OCI-LY7 (cell line): Measurements from ENCODE around the gene CNIH3. TPM values are rescaled to one million over a fixed set of nuclear protein-coding genes. Genes with fewer than 3 reads are reported as not detected.

Source experiments
- BruUV-seq: library from RNA; stranded (reverse); fragments of 400-500 nt; replicated peaks from 2 replicates; lab custom pipeline; 2021; lab: Mats Ljungman, UMichigan
- CTCF ChIA-PET: fragments of 300-600 bp; sonication (Branson Sonifier 250); formaldehyde crosslinking; loops from one replicate; lab custom pipeline; 2022; ENCODE audit warnings: antibody characterized with exemption; ENCODE audit not compliant: unreplicated experiment; lab: Charles Lee
- POLR2A ChIA-PET: fragments of 300-600 bp; sonication (Branson Sonifier 250); formaldehyde crosslinking; loops from one replicate; lab custom pipeline; 2022; ENCODE audit warnings: antibody characterized with exemption; lab: Charles Lee
- DNase-seq: peaks from one replicate; pipeline ENCODE4 v3.0.0-alpha.2; 2015; ENCODE audit warnings: low spot score
- H2AFZ ChIP-seq: fragments of 200-600 bp; sonication (generic), shearing (Covaris generic); 2 replicates; pipeline ENCODE4 v1.6.1; 2014; ENCODE audit warnings: mild to moderate bottlenecking, antibody characterized with exemption, low read length, moderate library complexity
- H3K27ac ChIP-seq: fragments of 200-600 bp; sonication (generic); 2 replicates; pipeline ENCODE4 v1.5.1; 2014; ENCODE audit warnings: mixed run types, low read depth, mild to moderate bottlenecking, moderate library complexity, low read length, inconsistent platforms; ENCODE audit not compliant: poor library complexity, severe bottlenecking
- H3K36me3 ChIP-seq: fragments of 200-600 bp; sonication (generic); 2 replicates; pipeline ENCODE4 v1.6.1; 2014; ENCODE audit warnings: mild to moderate bottlenecking, antibody characterized with exemption, low read length, moderate library complexity, mixed read lengths; ENCODE audit not compliant: insufficient read depth
- H3K4me1 ChIP-seq: fragments of 200-600 bp; sonication (generic); 2 replicates; pipeline ENCODE4 v1.5.1; 2014; ENCODE audit warnings: mild to moderate bottlenecking, low read length; ENCODE audit not compliant: insufficient read depth, poor library complexity, severe bottlenecking
- H3K4me2 ChIP-seq: fragments of 200-600 bp; sonication (generic); 2 replicates; pipeline ENCODE4 v1.6.1; 2014; ENCODE audit warnings: mild to moderate bottlenecking, low read length
- H3K4me3 ChIP-seq: fragments of 200-600 bp; sonication (generic); 2 replicates; pipeline ENCODE4 v1.5.1; 2014; ENCODE audit warnings: mild to moderate bottlenecking, low read depth, low read length; ENCODE audit not compliant: poor library complexity, severe bottlenecking
- H3K79me2 ChIP-seq: fragments of 200-600 bp; sonication (generic); 2 replicates; pipeline ENCODE4 v1.6.1; 2016; ENCODE audit warnings: low read depth, mild to moderate bottlenecking, low read length, moderate library complexity, mixed read lengths; ENCODE audit not compliant: insufficient read depth
- H3K9me2 ChIP-seq: fragments of 200-600 bp; sonication (generic); 2 replicates; pipeline ENCODE4 v1.6.1; 2016; ENCODE audit warnings: mild to moderate bottlenecking, low read length, mixed read lengths; ENCODE audit not compliant: insufficient read depth
- H3K9me3 ChIP-seq: fragments of 200-600 bp; sonication (generic); 2 replicates; pipeline ENCODE4 v1.6.1; 2014; ENCODE audit warnings: mild to moderate bottlenecking, mixed run types, low read length, mixed read lengths
- H4K20me1 ChIP-seq: fragments of 200-600 bp; sonication (generic); 2 replicates; pipeline ENCODE4 v1.6.1; 2014; ENCODE audit warnings: mild to moderate bottlenecking, antibody characterized with exemption, low read length, moderate library complexity, mixed read lengths; ENCODE audit not compliant: insufficient read depth
- CTCF ChIP-seq: fragments of 200-600 bp; sonication (generic); conservative IDR thresholded peaks from 2 replicates; pipeline ENCODE4 v1.5.1; 2014; ENCODE audit warnings: mild to moderate bottlenecking, antibody characterized with exemption, low read length, moderate library complexity, mixed read lengths
- EZH2phosphoT487 ChIP-seq: fragments of 200-600 bp; sonication (generic); IDR thresholded peaks from 2 replicates; pipeline ENCODE4 v1.6.1; 2018; ENCODE audit warnings: low read depth, borderline replicate concordance, mild to moderate bottlenecking, mixed run types, antibody characterized with exemption, low read length, moderate library complexity, mixed read lengths
- intact Hi-C: fragments of 100-400 bp; cut with micrococcal nuclease; formaldehyde crosslinking; loops from one replicate; pipeline ENCODE4 v1.10.0; 2022; ENCODE audit not compliant: unreplicated experiment
- total RNA-seq, 2 experiments: library from RNA; depleted of rRNA in 1 of 2; stranded (reverse); fragments of >200 nt in 1 of 2; shearing (Covaris generic) in 1 of 2; gene quantifications; 2 replicates each; pipeline ENCODE4 v1.2.3, GENCODE V29; 2014 to 2022

CNIH3 gene
- total RNA-seq, 2 experiments from 2014 or later = 1.9 to 2.4 TPM

GRCh38 chr1:224583774-224584173, 32.3 kb upstream of the CNIH3 start:
- no TSS peak for BruUV-seq
- H3K27ac ChIP-seq = no peak overlapping the region
- POLR2A ChIA-PET = interaction anchor here (0.5 to 0.8 kb wide), 2 partner anchors 23 to 30 kb away, joined by 3 read pairs; no protein-coding TSS in a partner anchor
- H4K20me1 ChIP-seq = no peaks in the 10 kb centered on the region
- H3K4me2 ChIP-seq = no peak overlapping the region
- no peaks in the 10 kb centered on the region for H3K9me2 ChIP-seq
- DNase-seq = no peak
- TF ChIP-seq EZH2phosphoT487 (no peak), CTCF (no peak)
- no peak overlapping the region for H2AFZ ChIP-seq
- H3K9me3 ChIP-seq = no peaks in the 10 kb centered on the region
- H3K4me1 ChIP-seq = no peaks in the 10 kb centered on the region
- CTCF ChIA-PET = no interaction called here
- intact Hi-C loops = no loop called here
- H3K4me3 ChIP-seq = no peak overlapping the region
- no peaks in the 10 kb centered on the region for H3K36me3 ChIP-seq
- no peaks in the 10 kb centered on the region for H3K79me2 ChIP-seq

GRCh38 chr1:224585051-224585450, 31.1 kb upstream of the CNIH3 start:
- H3K4me3 ChIP-seq = no peak overlapping the region
- H3K36me3 ChIP-seq = no peaks in the 10 kb centered on the region
- H3K9me2 ChIP-seq = no peaks in the 10 kb centered on the region
- H4K20me1 ChIP-seq = no peaks in the 10 kb centered on the region
- no peak overlapping the region for H2AFZ ChIP-seq
- H3K9me3 ChIP-seq = no peaks in the 10 kb centered on the region
- no peaks in the 10 kb centered on the region for H3K4me1 ChIP-seq
- H3K4me2 ChIP-seq = no peak overlapping the region
- TF ChIP-seq CTCF (no peak), EZH2phosphoT487 (no peak)
- POLR2A ChIA-PET = no interaction called here
- H3K79me2 ChIP-seq = no peaks in the 10 kb centered on the region
- H3K27ac ChIP-seq = no peak overlapping the region
- BruUV-seq = no TSS peak
- intact Hi-C loops = no loop called here
- CTCF ChIA-PET = no interaction called here
- no peak for DNase-seq

GRCh38 chr1:224587051-224587450, 29.1 kb upstream of the CNIH3 start:
- DNase-seq = no peak
- Histone ChIP-seq H3K9me2 (no peaks in the 10 kb centered on the region), H3K4me3 (no peak overlapping the region), H3K79me2 (no peaks in the 10 kb centered on the region), H2AFZ (no peak overlapping the region), H3K4me2 (no peak overlapping the region), H3K4me1 (peaks cover under 1% of the 10 kb centered on the region), H3K27ac (no peak overlapping the region), H4K20me1 (no peaks in the 10 kb centered on the region), H3K9me3 (no peaks in the 10 kb centered on the region), H3K36me3 (no peaks in the 10 kb centered on the region)
- ChIA-PET CTCF (no interaction called here), POLR2A (no interaction called here)
- BruUV-seq = no TSS peak
- intact Hi-C loops = no loop called here
- TF ChIP-seq CTCF = no peak
- no peak for TF ChIP-seq EZH2phosphoT487
